Right renal cortex interstitium (tissue), 3 donors: ENCODE data around the gene MKRN1. TPM values are rescaled to one million over a fixed set of nuclear protein-coding genes. Genes with fewer than 3 reads are reported as not detected.
"Not testable (repeated sequence)": the region's sequence is repeated elsewhere in the genome, so short reads cannot be mapped to it uniquely, and the experiment has no call there.

Source experiments
- DNase-seq, 3 donors: peaks; one replicate each; pipeline ENCODE4 v3.0.0-alpha.2; 2013; ENCODE audit warnings: low read depth in 3 of 3, low spot score in 2 of 3
- polyA plus RNA-seq, 3 donors: library from polyadenylated mRNA; unstranded; fragments of 120-200 nt; gene quantifications; one replicate each; pipeline ENCODE4 v1.2.1, GENCODE V29; 2013; ENCODE audit not compliant: insufficient read length in 3 of 3

MKRN1 gene, protein sequence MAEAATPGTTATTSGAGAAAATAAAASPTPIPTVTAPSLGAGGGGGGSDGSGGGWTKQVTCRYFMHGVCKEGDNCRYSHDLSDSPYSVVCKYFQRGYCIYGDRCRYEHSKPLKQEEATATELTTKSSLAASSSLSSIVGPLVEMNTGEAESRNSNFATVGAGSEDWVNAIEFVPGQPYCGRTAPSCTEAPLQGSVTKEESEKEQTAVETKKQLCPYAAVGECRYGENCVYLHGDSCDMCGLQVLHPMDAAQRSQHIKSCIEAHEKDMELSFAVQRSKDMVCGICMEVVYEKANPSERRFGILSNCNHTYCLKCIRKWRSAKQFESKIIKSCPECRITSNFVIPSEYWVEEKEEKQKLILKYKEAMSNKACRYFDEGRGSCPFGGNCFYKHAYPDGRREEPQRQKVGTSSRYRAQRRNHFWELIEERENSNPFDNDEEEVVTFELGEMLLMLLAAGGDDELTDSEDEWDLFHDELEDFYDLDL
- polyA plus RNA-seq, result 100 to 1,000 TPM; 135 to 146 (median 139) TPM

DNA sequence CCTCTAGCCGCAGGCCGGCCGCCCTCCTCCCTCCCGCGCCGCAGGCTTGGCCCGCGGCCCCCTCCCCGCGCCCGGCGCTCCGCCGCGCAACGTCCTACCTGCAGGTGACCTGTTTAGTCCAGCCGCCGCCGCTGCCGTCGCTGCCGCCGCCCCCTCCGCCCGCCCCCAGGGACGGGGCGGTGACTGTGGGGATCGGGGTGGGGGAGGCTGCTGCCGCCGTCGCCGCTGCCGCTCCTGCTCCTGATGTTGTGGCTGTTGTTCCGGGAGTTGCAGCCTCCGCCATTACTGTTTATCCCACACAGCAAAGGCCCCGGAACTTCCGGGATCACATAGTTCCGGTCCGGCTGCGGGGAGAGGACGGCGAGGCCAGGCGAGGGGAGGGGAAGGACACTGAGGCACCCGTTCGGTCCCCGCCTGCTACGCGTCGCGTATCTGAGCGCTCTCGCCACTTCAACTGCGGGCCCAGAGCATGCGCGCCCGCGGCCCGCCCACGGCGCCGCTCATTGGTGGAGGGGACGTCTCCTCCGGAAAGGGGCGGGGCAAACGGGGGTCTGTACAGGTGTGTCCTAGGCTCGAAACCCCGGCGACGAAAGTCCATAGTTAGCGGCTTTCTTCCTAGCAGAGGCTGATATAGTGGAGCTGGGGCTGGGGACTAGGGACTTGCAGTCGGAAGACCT lies at the start of gene MKRN1:
TSS of gene MKRN1 (minus strand) at position 444 of the 677 bp plus-strand sequence. CDS start at position 283, 161 bp downstream.
- DNase-seq, result peak; percentile 82 to 88 (median 83)

DNA sequence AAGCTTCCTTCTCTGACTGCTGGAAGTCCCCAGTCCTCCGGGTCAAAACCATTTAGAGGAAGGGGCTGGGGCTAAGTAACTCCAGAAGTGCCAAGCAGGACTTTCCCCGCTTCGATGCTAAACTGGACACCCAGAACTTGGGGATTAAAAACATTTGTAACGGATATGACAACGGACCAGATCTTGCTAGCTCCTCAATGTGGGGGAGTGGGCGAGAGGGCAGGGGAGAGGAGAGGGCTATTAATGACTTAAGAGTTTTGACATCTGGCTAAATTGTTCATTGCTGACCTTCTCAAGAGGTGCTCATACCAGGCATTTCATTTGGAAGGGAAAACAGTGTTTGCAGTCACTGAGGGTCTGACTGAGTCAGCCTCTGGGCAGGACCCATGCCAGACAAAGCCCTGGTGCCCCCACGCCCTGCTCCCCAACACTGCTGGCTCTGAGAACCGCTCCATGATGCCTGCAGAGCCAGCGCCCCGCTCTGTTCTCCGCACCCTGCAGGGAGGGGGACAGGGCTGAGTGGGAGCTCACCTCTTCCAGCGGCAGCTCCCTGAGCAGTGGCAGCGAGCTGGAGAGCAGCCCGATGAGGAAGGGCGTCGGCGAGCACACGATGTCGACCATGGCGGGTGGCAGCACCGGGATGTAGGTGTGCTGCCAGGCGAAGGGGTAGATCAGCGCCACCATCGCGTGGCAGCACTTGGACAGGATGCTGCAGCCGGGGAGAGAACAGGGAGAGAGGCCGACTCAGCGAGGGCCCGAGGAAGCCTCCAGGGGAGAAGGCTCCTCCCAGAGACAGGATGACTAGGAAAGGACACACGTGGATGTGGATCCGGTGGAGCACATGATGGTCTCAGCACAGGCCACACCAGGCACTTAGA lies 47.7 kb upstream of the MKRN1 start:
- DNase-seq, result no peak

DNA sequence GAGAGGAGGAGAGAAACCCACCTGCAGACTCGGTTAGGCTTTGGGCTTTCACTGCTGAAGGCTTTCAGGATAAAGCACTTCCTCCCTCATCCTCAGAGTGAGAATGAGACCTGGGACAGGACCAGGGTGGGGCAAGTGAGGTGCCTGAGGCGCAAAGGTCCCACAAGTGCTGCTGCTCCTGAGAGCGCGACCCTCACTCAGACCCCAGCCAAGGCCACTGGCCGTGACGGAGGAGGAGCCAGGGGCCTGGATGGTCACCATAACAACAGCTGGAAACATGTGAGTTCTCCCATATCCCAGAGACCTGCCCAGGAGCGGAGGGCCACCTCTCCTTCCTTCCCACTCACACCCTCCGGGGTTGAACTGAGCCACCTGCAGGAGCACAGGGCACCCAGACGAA lies 46.9 kb upstream of the MKRN1 start:
- no peak for DNase-seq

DNA sequence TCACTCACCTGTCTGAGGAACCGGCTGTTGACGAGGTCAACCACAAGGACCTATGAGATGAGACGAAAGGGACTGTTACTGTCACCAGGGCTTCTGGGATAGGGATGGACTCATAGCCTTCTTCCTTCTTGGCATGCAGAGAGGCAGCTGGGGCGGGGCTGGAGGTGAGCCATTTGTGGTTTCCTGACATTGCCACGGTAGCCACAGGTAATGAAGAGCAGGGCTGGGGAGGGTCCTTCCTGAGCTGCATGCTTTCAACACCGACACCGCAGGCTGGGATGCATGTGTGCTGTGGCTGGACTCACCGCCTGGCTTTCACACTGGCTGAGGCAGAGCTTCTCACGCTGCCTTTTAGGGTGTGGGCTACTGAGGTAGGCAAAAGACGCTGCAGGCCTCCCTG lies 46.4 kb upstream of the MKRN1 start:
- DNase-seq, result no peak

DNA sequence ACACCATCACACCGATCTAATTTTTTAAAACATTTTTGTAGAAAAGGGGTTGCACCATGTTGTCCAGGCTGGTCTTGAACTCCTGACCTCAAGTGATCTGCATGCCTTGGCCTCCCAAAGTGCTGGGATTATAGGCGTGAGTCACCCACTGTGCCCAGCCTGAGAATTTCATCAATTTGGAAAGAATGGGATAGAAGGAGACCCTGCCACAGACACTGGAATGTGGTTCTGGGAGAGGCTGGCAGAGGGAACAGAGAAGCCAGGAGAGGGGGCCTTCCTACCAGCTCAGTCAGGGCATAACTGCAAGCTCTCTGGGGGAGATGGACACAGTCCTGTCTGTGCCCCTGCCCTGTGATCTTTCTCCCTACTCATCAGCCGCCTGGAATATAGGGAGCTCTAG lies 42.1 kb upstream of the MKRN1 start:
- no peak for DNase-seq

DNA sequence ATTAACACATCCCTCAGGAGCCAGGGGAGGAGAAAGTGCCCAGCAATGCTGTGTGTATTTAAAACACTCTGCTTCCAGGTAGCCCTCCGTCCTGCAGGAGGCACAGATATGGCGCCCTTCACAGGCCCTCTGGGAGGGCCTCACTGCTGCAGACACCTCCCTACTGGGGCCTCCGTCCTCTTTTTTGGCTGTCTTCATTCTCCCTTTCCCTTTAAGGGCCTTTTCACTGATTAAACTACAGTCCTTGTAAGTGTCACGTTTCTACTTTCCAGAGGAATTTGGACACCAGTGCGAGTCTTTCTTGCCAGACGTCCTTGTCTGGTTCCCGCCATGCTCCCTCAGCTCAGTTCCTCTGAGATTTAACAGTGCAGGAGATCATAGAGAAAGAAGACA lies 39.7 kb upstream of the MKRN1 start:
- DNase-seq, result no peak

DNA sequence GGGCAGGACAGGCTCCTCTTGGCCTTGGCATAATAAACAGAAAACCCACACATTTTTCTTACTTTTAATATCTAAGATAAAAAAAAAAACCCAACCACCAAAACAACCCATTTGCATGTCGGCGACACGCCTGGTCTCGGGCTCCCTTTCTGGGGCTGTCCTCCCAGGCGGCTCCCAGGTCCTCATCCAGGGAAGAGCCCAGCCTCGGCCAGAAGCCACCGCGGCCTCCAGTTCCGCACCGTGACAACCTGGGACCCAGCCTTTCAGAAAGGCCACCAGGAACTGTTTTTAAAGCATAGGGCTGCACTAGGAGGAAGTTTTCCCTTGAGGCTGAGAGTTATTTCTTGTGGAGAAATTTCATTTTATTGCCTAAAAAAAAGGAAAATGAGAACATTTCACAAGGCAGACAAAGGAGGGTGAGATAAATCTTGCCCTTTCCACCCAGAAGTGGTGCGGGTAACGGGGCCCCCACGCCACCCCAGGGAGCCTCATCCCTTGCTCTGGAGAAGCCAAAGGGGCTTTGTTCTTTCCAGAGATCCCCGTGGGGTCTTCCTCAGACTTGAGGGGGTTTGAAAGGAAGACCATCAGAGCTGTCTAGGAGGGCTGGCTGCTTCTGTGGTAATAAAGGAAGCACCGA lies 39.2 kb upstream of the MKRN1 start:
- no peak for DNase-seq

DNA sequence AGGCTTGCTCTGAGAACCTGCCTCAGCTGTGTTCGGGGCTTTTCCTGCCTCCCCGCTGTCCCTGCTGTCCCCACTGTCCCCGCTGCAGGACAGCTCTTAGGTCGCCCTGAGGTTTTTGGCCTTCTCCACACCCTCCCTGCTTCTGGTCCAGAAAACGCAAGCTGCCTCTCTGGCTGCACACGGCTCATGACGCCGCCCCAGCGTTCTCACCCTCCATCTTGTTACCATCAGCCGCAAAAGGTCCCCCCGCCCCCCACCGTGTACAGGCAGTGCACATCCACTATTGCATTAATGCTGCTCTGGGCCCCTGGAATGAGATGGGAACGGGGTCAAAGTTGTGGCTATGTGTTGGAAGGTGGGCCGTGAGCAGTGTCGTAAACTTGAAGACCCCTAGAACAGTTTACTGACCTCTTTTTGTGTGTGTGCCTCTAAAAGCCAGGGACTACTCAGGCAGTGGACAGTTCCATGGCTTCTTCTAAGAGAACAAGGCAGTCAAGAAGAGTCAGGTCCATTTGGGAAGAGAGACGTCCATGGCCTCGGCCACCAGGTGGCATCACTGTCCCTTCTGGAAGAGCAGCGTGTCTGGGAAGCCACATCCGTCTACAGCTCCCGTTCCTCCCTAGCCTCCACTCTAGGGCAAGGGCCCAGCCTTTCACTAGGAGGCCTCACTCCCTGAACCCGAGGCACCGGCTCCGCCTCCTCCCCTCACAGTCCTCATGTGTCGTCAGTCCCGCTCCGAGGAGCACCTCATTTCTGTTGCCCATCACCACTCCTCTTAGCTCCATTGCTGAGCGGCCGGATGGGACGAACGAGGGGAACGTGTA lies 38.5 kb upstream of the MKRN1 start:
- DNase-seq, result peak in 1 of 3 donors; percentile 83

DNA sequence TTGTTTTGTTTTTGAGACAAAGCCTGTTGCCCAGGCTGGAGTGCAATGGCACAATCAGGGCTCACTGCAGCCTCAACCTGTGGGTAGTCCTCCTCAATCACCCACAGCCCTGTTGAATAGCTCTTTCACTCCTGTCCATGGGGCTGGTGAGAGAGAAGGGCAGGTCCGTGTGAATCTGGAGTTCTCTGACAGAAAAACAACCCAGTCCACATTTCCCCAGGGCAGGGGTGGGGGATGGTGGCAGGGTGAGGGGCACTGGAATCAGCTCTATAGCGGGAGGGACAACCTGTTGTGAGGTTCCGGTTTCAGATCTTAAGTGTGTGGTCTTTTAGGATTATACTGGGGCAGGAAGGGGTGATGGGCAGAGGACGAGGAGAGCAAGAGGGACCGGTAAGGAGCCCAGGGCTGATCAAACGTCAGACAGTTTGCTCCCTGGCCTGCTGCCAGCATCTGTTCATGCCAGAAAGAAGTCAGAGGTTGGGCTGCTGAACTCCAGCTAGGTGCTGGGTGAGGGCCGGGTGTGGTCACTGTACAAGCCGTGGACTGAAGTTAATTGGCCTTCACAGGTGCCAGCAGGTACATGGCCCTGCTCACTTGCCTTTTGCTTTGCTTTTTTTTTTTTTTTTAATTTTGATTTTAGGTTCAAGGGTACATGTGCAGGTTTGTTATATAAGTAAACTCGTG lies 33.2 kb upstream of the MKRN1 start:
- DNase-seq, result no peak

DNA sequence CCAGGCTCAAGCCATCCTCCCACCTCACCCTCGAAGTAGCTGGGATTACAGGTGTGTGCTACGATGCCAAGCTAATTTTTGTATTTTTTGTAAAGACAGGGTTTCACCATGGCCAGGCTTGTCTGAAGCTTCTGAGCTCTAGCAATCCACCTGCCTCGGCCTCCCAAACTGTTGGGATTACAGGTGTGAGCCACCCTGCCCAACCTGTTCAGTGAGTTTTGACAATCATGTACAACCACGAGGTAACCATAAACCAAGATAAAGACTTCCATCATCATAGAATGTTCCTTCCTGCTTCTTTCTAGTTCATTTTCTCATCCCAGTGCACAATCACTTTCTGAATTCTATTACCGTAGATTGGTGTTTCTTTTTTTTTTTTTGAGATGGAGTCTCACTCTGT lies 30.5 kb upstream of the MKRN1 start:
- DNase-seq, result no peak

DNA sequence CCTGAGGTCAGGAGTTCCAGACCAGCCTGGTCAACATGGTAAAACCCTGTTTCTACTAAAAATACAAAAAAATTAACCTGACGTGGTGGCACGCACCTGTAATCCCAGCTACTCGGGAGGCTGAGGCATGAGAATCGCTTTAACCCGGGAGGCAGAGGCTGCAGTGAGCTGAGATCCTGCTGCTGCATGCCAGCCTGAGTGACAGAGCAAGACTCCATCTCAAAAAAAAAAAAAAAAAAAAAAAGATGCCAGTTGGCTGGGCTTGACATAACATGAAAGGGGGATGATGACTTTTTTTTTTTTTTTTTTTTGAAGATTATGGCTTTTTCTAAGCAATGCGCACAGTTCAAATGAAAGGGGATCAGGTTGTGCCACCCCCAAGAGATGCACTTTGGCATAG lies 28.3 kb upstream of the MKRN1 start:
- not testable (repeated sequence) for DNase-seq

DNA sequence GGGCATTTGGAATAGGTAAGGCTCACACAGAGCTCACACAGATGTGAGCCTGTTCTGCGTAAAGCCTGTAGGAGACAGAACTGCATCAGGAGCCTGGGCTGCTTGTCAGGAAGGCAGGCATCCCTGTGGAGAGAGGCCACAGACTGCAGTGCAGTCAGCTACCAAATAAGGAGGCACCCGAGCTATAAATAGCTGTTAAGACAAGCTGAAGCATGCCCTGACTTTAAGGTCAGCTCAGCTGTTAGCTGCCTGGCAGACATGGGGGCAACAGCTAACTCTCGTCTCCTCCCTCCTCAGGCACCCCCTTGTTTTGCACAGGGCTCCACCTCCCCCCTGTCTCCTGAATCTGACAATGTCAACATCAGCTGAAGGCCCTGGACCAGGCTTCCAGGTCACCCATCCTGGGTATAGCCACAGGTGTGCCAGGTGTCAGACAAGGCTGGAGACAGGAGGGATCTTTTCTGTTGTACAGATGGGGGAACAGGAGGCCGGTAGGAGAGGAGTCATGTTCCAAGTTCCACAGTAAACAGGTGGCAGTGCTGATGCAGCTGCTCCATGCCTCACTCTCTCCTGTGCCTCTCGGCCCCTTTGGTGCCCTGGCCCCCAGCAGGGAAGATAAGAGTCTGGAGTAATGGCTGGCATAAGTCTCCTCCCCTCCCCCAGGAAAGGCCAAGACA lies 27.6 kb upstream of the MKRN1 start:
- no peak for DNase-seq

DNA sequence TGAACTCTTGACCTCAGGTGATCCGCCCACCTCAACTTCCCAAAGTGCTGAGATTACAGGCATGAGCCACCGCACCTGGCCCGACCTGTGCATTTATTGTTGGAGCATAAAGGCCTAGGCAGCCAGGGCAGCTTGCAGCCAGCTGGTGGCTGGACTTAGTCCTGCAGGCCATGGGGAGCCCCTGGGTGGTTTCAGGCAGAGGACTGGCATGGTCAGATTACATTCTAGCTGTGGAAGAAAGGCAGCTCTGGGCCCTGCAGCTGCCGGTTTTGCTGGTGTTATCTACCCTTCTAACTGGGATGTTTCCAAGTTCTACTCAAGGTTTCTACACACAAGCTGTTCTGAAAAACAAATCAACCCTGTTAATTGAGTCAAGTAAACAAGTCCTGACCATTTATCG lies 22.7 kb upstream of the MKRN1 start:
- DNase-seq, result no peak

DNA sequence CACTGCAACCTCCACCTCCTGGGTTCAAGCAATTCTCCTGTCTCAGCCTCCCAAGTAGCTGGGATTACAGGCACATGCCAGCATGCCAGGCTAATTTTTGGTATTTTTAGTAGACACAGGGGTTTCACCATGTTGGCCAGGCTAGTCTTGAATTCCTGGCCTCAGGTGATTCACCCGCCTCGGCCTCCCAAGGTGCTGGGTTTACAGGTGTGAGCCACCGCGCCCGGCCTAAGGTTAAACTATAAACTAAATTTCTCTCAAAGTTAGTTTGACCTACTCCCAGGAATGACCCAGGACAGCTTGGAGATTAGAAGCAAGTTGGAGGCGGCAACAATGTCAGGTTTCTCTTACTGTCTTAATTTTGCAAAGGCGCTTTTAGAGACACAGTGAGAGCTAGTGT lies 18.5 kb upstream of the MKRN1 start:
- DNase-seq, result not testable (repeated sequence)

DNA sequence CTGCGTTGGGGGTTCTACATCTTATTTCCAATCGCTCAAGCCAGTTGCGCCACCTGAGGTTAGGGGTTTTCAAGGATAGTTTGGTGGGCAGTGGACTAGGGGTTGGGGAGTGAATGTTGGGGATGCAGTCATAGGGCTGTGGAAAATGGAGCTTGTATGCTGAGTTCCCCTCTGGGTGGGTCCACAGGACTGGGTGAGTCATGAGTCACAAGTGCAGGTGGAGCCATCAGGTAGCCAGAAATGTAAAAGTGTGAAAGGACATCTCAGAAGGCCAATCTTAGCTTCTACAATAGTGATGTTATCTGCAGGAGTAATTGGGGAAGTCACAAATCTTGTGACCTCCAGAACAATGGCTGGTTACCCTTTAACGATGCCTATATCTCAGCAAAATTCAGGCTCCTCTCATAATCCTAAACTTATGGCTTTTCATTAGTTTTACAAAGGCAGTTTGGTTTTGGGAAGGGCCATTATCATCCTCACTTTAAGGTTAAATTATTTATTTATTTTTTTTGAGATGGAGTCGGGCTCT lies 18.0 kb upstream of the MKRN1 start:
- no peak for DNase-seq

DNA sequence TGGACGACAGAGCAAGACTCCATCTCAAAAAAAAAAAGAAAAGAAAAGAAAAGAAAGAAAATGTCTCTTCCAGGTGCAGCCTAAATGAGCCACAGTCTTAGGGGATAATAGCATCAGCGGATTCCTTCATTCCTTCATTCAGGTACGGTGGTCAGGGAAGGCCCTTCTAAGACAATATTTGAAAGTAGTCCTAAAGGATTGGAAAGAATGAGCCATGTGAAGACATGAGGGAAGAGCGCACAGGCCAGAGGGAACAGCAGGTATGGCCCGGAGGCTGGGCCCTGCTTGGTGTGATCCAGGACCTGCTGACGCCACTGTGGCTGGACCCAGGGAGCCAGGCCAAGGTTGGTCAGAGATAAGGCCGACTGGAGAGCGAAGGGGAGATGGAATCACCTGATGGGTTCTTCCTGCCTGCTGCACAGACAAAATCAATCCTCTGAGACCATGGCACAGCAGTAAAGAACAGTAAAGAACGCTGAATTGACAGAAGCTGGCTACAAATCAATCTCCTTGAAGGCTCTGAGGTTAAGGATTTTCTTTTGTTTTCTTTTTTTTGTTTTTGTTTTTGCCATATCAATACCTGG lies 16.3 kb upstream of the MKRN1 start:
- DNase-seq, result no peak

DNA sequence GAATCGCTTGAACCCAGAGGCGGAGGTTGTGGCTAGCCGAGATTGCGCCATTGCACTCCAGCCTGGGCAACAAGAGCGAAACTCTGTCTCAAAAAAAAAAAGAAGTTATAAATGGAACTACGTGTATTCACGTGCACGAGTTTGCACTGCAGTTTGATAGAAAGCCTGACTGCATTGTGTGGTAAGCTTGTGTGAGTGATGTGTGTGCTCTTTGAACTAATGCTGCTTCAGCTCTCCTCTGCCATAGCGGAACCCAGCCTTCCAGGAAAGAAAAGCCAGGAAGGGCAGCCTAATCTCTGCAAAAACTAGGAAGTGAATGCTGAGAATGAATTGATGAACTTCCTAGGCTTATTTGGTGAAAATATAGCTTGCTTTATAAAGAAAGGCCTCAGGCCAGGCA lies 15.6 kb upstream of the MKRN1 start:
- no peak for DNase-seq

DNA sequence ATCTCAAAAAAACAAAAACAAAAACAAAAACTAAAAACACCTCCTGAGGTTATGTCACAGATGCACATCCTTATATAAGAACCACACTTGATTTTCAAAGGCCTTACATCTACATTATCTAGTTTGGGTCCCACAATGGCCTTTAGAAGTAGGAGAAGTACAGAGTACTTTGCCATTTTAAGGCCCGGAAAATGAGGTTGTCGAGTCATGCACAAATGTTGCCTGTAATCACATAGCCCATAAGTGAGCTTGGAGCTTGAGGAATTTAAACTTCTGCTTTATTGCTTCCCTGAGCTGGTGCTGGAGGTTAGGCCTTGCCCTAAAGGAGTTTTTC lies 9.7 kb upstream of the MKRN1 start:
- DNase-seq, result no peak
